GM19099 (cell line): Measurements from ENCODE around the gene GRM4.

Experiments used
- POLR2A ChIP-seq: IDR thresholded peaks from 3 replicates; pipeline ENCODE4 v1.6.1; 2011; ENCODE audit warnings: low read depth; ENCODE audit not compliant: insufficient read length; ENCODE audit errors: extremely low read depth

Gene GRM4

GRCh38 chr6:34149452-34149810, 3.5 kb upstream of the GRM4 start:
- no peak for TF ChIP-seq POLR2A

- TF ChIP-seq POLR2A = no peak
These were observed 3.0 kb upstream of the GRM4 start for GRCh38 chr6:34148631-34149451.

- no peak for TF ChIP-seq POLR2A
These were observed 2.2 kb upstream of the GRM4 start for GRCh38 chr6:34147906-34148630.

GRCh38 chr6:34146801-34147592, 1.1 kb upstream of the GRM4 start:
- TF ChIP-seq POLR2A = no peak

- TF ChIP-seq POLR2A = no peak
These were observed 496 bp downstream of the GRM4 start for GRCh38 chr6:34145161-34146020.

- no peak for TF ChIP-seq POLR2A
These were observed 1.2 kb downstream of the GRM4 start for GRCh38 chr6:34144581-34145160.

GRCh38 chr6:34143884-34144580, 1.9 kb downstream of the GRM4 start:
- TF ChIP-seq POLR2A = no peak

GRCh38 chr6:34143196-34143883, 2.5 kb downstream of the GRM4 start:
- no peak for TF ChIP-seq POLR2A

- no peak for TF ChIP-seq POLR2A
These were observed 3.6 kb downstream of the GRM4 start for GRCh38 chr6:34142061-34142998.

- no peak for TF ChIP-seq POLR2A
These were observed 5.8 kb downstream of the GRM4 start for GRCh38 chr6:34140075-34140474.

GRCh38 chr6:34138914-34139510, 6.9 kb downstream of the GRM4 start:
- no peak for TF ChIP-seq POLR2A

GRCh38 chr6:34138191-34138590, 7.7 kb downstream of the GRM4 start:
- TF ChIP-seq POLR2A = no peak
